ENCODE data around the gene EME1.

Gene EME1

GRCh38 chr17:50361561-50362480, 11.2 kb upstream of the EME1 start:
- no peaks in the 10 kb centered on the region for H3K9me3 ChIP-seq (ENCODE audit: insufficient read depth, low read length)
- H3K4me1 ChIP-seq (ENCODE audit: insufficient read depth, insufficient read length): peaks cover 17% of the 10 kb centered on the region
- peaks cover 67% of the 10 kb centered on the region for H3K36me3 ChIP-seq (ENCODE audit: insufficient read depth, insufficient read length, low read length)
- H3K4me3 ChIP-seq (ENCODE audit: insufficient read length, low read depth): no peak overlapping the region
- DNase-seq (ENCODE audit: low read depth, low spot score): peak; percentile 63
- TF ChIP-seq ZNF274 (IDR thresholded peaks at IDR 0.05; ENCODE audit: low read depth, low read length) (no peak), YY1 (IDR thresholded peaks at IDR 0.05; ENCODE audit: insufficient read depth, insufficient read length) (no peak), SUZ12 (IDR thresholded peaks at IDR 0.05; ENCODE audit: extremely low read depth, insufficient read depth, insufficient read length) (no peak)
- no peaks in the 10 kb centered on the region for H3K27me3 ChIP-seq (ENCODE audit: insufficient read depth, insufficient read length)
- no peak overlapping the region for H3K9ac ChIP-seq (ENCODE audit: insufficient read length, low read depth)

GRCh38 chr17:50362661-50363060, 10.4 kb upstream of the EME1 start:
- Histone ChIP-seq H3K4me3 (ENCODE audit: insufficient read length, low read depth) (no peak overlapping the region), H3K4me1 (ENCODE audit: insufficient read depth, insufficient read length) (peaks cover 17% of the 10 kb centered on the region), H3K36me3 (ENCODE audit: insufficient read depth, insufficient read length, low read length) (peaks cover 69% of the 10 kb centered on the region), H3K27me3 (ENCODE audit: insufficient read depth, insufficient read length) (no peaks in the 10 kb centered on the region), H3K9me3 (ENCODE audit: insufficient read depth, low read length) (no peaks in the 10 kb centered on the region), H3K9ac (ENCODE audit: insufficient read length, low read depth) (no peak overlapping the region)
- DNase-seq (ENCODE audit: low read depth, low spot score): no peak
- no peak for TF ChIP-seq ZNF274 (IDR thresholded peaks at IDR 0.05; ENCODE audit: low read depth, low read length)

- Histone ChIP-seq H3K4me1 (ENCODE audit: insufficient read depth, insufficient read length) (peaks cover 17% of the 10 kb centered on the region), H3K9ac (ENCODE audit: insufficient read length, low read depth) (peak overlapping the region; percentile 23), H3K27me3 (ENCODE audit: insufficient read depth, insufficient read length) (no peaks in the 10 kb centered on the region), H3K36me3 (ENCODE audit: insufficient read depth, insufficient read length, low read length) (peaks cover 69% of the 10 kb centered on the region), H3K4me3 (ENCODE audit: insufficient read length, low read depth) (no peak overlapping the region), H3K9me3 (ENCODE audit: insufficient read depth, low read length) (no peaks in the 10 kb centered on the region)
- peak; percentile 80 for DNase-seq (ENCODE audit: low read depth, low spot score)
- TF ChIP-seq YY1 (IDR thresholded peaks at IDR 0.05; ENCODE audit: insufficient read depth, insufficient read length): no peak
- no peak for TF ChIP-seq SUZ12 (IDR thresholded peaks at IDR 0.05; ENCODE audit: extremely low read depth, insufficient read depth, insufficient read length)
- no peak for TF ChIP-seq ZNF274 (IDR thresholded peaks at IDR 0.05; ENCODE audit: low read depth, low read length)
Measured at GRCh38 chr17:50363217-50364060, 9.6 kb upstream of the EME1 start.

GRCh38 chr17:50364061-50364458, 9.0 kb upstream of the EME1 start:
- H3K4me3 ChIP-seq (ENCODE audit: insufficient read length, low read depth): no peak overlapping the region
- no peaks in the 10 kb centered on the region for H3K27me3 ChIP-seq (ENCODE audit: insufficient read depth, insufficient read length)
- peaks cover 69% of the 10 kb centered on the region for H3K36me3 ChIP-seq (ENCODE audit: insufficient read depth, insufficient read length, low read length)
- H3K9ac ChIP-seq (ENCODE audit: insufficient read length, low read depth): no peak overlapping the region
- no peak for TF ChIP-seq ZNF274 (IDR thresholded peaks at IDR 0.05; ENCODE audit: low read depth, low read length)
- no peak for TF ChIP-seq YY1 (IDR thresholded peaks at IDR 0.05; ENCODE audit: insufficient read depth, insufficient read length)
- no peak for TF ChIP-seq SUZ12 (IDR thresholded peaks at IDR 0.05; ENCODE audit: extremely low read depth, insufficient read depth, insufficient read length)
- H3K9me3 ChIP-seq (ENCODE audit: insufficient read depth, low read length): no peaks in the 10 kb centered on the region
- DNase-seq (ENCODE audit: low read depth, low spot score): no peak
- peaks cover 17% of the 10 kb centered on the region for H3K4me1 ChIP-seq (ENCODE audit: insufficient read depth, insufficient read length)

GRCh38 chr17:50364715-50365114, 8.3 kb upstream of the EME1 start:
- no peaks in the 10 kb centered on the region for H3K9me3 ChIP-seq (ENCODE audit: insufficient read depth, low read length)
- peak overlapping the region; percentile 39 for H3K9ac ChIP-seq (ENCODE audit: insufficient read length, low read depth)
- TF ChIP-seq SUZ12 (IDR thresholded peaks at IDR 0.05; ENCODE audit: extremely low read depth, insufficient read depth, insufficient read length): no peak
- no peak for TF ChIP-seq YY1 (IDR thresholded peaks at IDR 0.05; ENCODE audit: insufficient read depth, insufficient read length)
- no peak for TF ChIP-seq ZNF274 (IDR thresholded peaks at IDR 0.05; ENCODE audit: low read depth, low read length)
- H3K4me1 ChIP-seq (ENCODE audit: insufficient read depth, insufficient read length): peaks cover 17% of the 10 kb centered on the region
- H3K36me3 ChIP-seq (ENCODE audit: insufficient read depth, insufficient read length, low read length): peaks cover 69% of the 10 kb centered on the region
- DNase-seq (ENCODE audit: low read depth, low spot score): no peak
- H3K27me3 ChIP-seq (ENCODE audit: insufficient read depth, insufficient read length): no peaks in the 10 kb centered on the region
- no peak overlapping the region for H3K4me3 ChIP-seq (ENCODE audit: insufficient read length, low read depth)

GRCh38 chr17:50365165-50365564, 7.9 kb upstream of the EME1 start:
- Histone ChIP-seq H3K36me3 (ENCODE audit: insufficient read depth, insufficient read length, low read length) (peaks cover 69% of the 10 kb centered on the region), H3K9ac (ENCODE audit: insufficient read length, low read depth) (no peak overlapping the region)
- no peak for DNase-seq (ENCODE audit: low read depth, low spot score)

More at GRCh38 chr17:50365165-50365564, 7.9 kb upstream of the EME1 start:
- H3K4me3 ChIP-seq (ENCODE audit: insufficient read length, low read depth): no peak overlapping the region
- H3K4me1 ChIP-seq (ENCODE audit: insufficient read depth, insufficient read length): peaks cover 17% of the 10 kb centered on the region
- H3K27me3 ChIP-seq (ENCODE audit: insufficient read depth, insufficient read length): no peaks in the 10 kb centered on the region
- no peaks in the 10 kb centered on the region for H3K9me3 ChIP-seq (ENCODE audit: insufficient read depth, low read length)
- TF ChIP-seq SUZ12 (IDR thresholded peaks at IDR 0.05; ENCODE audit: extremely low read depth, insufficient read depth, insufficient read length): no peak
- no peak for TF ChIP-seq ZNF274 (IDR thresholded peaks at IDR 0.05; ENCODE audit: low read depth, low read length)
- no peak for TF ChIP-seq YY1 (IDR thresholded peaks at IDR 0.05; ENCODE audit: insufficient read depth, insufficient read length)
